ENCODE data around the gene PGK1.
"Not testable (repeated sequence)": the region's sequence is repeated elsewhere in the genome, so short reads cannot be mapped to it uniquely, and the experiment has no call there.

PGK1 gene

GRCh38 chrX:78163175-78163574, 59.1 kb downstream of the PGK1 start:
- in situ Hi-C loops (cut with MboI; ENCODE audit: low sequenced_read_pairs, unreplicated experiment); DNase-seq (ENCODE audit: low spot score): not testable (repeated sequence)

- DNase-seq (ENCODE audit: low spot score): no peak
Observed at GRCh38 chrX:78165425-78165824, 61.4 kb downstream of the PGK1 start.

DNA sequence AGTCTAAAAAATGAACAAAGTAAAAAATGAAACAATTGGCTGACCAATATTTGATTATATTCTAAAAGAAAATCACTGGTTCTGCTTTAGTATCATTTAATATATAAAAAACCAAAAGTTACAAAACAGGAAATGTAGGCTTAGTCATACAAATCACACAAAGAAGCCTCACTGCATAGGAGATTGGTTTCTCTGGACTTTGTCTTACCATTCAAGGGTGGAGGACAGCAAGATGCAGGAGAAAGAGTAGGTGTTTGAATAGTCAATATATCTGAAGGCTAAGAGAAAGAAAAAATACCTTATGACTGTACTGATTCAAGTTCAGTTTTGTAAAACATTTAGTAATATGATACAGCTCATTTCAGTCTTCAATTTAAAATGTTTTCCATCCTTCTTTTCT, 64.0 kb downstream of the PGK1 start:
- in situ Hi-C loops (cut with MboI; ENCODE audit: low sequenced_read_pairs, unreplicated experiment): no loop called here
- no peak for DNase-seq (ENCODE audit: low spot score)
- TF ChIP-seq, protein P1, sequence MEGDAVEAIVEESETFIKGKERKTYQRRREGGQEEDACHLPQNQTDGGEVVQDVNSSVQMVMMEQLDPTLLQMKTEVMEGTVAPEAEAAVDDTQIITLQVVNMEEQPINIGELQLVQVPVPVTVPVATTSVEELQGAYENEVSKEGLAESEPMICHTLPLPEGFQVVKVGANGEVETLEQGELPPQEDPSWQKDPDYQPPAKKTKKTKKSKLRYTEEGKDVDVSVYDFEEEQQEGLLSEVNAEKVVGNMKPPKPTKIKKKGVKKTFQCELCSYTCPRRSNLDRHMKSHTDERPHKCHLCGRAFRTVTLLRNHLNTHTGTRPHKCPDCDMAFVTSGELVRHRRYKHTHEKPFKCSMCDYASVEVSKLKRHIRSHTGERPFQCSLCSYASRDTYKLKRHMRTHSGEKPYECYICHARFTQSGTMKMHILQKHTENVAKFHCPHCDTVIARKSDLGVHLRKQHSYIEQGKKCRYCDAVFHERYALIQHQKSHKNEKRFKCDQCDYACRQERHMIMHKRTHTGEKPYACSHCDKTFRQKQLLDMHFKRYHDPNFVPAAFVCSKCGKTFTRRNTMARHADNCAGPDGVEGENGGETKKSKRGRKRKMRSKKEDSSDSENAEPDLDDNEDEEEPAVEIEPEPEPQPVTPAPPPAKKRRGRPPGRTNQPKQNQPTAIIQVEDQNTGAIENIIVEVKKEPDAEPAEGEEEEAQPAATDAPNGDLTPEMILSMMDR (IDR thresholded peaks at IDR 0.05; ENCODE audit: borderline replicate concordance, control extremely low read depth, extremely low read depth, insufficient read depth, missing control alignments): no peak

More at GRCh38 chrX:78165425-78165824, 61.4 kb downstream of the PGK1 start:
- TF ChIP-seq, protein P1 (IDR thresholded peaks at IDR 0.05; ENCODE audit: borderline replicate concordance, control extremely low read depth, extremely low read depth, insufficient read depth, missing control alignments): no peak
- in situ Hi-C loops (cut with MboI; ENCODE audit: low sequenced_read_pairs, unreplicated experiment): no loop called here

Measured in GM13976 (cell line).